ENCODE results near the gene BACE1. TPM values are rescaled to one million over a fixed set of nuclear protein-coding genes. Genes with fewer than 3 reads are reported as not detected.

The BACE1 gene
- total RNA-seq (2022; extraction: Qiagen RNA extraction): 8.6 to 12.7 TPM (median 10.9 TPM) in 5 replicates

DNA sequence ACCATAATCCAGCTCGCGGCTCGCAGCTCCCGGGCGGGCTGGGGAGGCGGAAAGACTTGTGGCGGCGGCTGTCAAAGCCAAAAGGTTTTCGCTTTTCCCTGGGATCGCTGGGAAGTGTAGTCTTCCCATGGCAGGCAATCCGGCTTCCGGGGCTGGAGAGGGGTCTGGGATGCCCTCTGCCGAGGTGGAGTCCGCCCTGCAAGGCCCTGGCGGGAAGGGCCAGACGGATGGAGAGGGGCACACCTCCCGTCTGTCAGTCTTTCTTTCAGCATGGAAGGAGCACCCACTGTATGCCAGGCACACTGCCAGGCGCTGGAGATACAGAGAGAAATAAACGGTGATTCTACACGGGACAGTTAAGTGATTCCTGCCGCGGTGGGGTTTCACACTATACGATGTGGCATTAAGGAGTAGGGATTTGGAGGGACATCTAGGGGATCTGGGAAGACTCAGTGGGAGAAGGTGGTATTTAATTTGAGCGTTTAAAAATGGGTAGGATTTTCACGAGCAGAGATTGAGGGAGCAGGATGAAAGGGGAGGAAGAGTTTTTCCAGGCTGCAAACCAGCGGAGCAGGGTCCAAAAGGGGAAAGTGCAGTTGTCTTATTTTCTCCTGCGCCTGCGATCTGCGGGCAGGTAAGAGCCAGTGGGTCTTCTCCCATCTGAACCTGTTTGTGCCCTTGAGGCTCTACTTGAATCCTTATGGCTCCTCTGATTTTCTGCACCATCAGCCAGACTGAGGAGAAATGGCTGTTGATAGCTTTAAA lies at the start of gene BACE1:
TSS of gene BACE1 (minus strand) at position 60 of the 765 bp plus-strand sequence. CDS start 461 bp downstream, outside the sequence.

DNA sequence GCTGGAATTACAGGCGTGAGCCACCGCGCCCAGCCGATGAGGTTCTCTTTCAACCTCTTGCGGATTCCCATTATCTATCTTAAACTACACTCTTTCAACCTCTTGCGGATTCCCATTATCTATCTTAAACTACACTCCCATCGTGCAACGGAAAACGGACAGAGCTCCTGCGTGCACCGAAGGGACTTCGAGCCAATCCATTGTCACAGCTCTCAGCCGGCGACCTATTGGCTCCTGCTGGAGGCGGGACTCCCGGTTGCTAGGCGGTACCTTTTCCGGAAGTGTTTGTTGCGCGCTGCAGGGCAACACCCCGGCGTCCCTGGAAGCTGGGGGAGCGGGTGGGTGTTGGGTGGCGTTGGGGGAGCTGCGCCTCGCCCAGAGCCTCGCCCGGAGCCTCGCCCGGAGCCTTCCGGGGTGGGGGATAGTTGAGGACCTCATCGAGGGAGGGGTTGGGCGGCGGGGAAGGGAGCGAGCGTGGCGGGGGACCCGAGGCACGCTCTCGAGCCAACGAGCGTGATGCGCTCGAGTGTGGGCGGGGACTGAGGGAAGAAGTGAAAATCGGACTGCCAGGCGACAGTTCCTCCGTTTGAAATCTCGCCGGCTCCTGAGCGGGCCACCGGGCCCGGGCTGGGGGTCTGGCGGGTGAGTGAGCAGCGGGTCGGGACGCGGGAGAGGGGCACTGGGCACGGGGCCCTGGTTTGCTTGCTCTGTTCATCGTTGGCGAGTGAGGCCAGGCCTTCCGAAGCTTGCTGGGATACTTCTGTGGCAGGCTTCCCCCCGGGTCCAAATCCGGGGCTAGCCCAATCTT lies 11.7 kb upstream of the BACE1 start, which contains the start of gene CEP164:
TSS of gene CEP164 (plus strand) at position 288 of the 808 bp plus-strand sequence. CDS start 10,733 bp downstream, outside the sequence.

DNA sequence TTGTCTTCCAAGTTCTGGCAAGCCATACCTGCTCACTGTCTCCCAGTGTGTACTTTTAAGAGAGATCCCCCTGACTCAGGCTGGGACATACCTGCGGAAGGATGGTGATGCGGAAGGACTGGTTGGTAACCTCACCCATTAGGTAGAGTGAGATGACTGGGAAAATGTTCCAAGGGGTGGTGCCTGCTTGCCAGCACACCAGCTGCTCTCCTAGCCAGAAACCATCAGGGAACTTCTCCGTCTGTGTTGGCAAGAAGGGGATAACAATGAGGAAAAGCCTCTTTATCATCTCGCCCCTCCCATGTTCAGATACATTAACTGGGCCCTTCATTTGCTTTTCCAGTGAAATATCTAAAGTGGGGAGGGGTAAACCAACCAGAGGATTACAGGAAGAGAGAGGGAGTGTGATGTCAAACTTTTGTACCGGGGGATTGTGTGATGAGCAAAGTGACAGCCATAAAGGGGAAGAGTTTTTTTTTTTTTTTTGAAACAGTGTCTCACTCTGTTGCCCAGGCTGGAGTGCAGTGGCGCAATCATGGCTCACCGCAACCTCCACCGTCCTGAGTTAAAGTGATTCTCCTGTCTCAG lies 25.2 kb downstream of the BACE1 start, which contains the start of gene BACE1-AS:
TSS of gene BACE1-AS (plus strand) at position 538 of the 588 bp plus-strand sequence.

Other genes with a start within 250 kb of the BACE1 start
- gene SIK3, start 217.8 kb downstream of the BACE1 start, total RNA-seq (2022; extraction: Qiagen RNA extraction): 5.5 to 10.0 TPM (median 8.3 TPM) in 5 replicates
- gene PAFAH1B2, start 172.0 kb downstream of the BACE1 start, total RNA-seq (2022; extraction: Qiagen RNA extraction): 38.2 to 45.9 TPM (median 41.4 TPM) in 5 replicates
- 3.0 to 5.8 TPM (median 5.3 TPM) in 5 replicates for gene SIDT2, start 137.5 kb downstream of the BACE1 start, total RNA-seq (2022; extraction: Qiagen RNA extraction)
- gene TAGLN, start 116.9 kb downstream of the BACE1 start, total RNA-seq (2022; extraction: Qiagen RNA extraction): 59.5 to 155 TPM (median 104 TPM) in 5 replicates
- gene PCSK7, start 84.2 kb downstream of the BACE1 start, total RNA-seq (2022; extraction: Qiagen RNA extraction): 11.0 to 20.8 TPM (median 19.5 TPM) in 5 replicates
- 10.1 to 16.3 TPM (median 14.8 TPM) in 5 replicates for gene RNF214, start 83.6 kb downstream of the BACE1 start, total RNA-seq (2022; extraction: Qiagen RNA extraction)
- gene BACE1-AS, start 24.9 kb downstream of the BACE1 start, total RNA-seq (2022; extraction: Qiagen RNA extraction): 2.5 to 3.2 TPM (median 2.7 TPM) in 5 replicates
- gene CEP164, start 11.6 kb upstream of the BACE1 start, total RNA-seq (2022; extraction: Qiagen RNA extraction): 14.2 to 21.0 TPM (median 18.8 TPM) in 5 replicates

All from A549 treated with dexamethasone at 1 μM for 4 hours (cell line).